HepG2 (cell line): Measurements from ENCODE around the gene COQ9. TPM values are rescaled to one million over a fixed set of nuclear protein-coding genes. Genes with fewer than 3 reads are reported as not detected.

Source experiments
- ATAC-seq: fragments of 200-7000 bp; cut with Tn5 transposase; 3 replicates; pipeline ENCODE4 v1.9.1; 2020; ENCODE audit warnings: mild to moderate bottlenecking, moderate library complexity
- BruUV-seq: library from RNA; stranded (reverse); fragments of 400-500 nt; replicated peaks from 2 replicates; lab custom pipeline; 2021; lab: Mats Ljungman, UMichigan
- CTCF ChIA-PET: fragments of 300-600 bp; formaldehyde crosslinking; extraction: SDS; loops from one replicate; lab custom pipeline; 2021; ENCODE audit warnings: low total read pairs, inconsistent platforms, low intra/inter-chr PET ratio; lab: Yijun Ruan, JAX
- POLR2A ChIA-PET: fragments of 350-600 bp; sonication (Branson Sonifier 250); formaldehyde crosslinking; loops from one replicate; lab custom pipeline; 2020; ENCODE audit warnings: antibody characterized with exemption, inconsistent platforms; lab: Yijun Ruan, JAX
- DNase-seq: peaks from one replicate; pipeline ENCODE4 v3.0.0-alpha.2; 2015; ENCODE audit warnings: low spot score
- FAIRE-seq: peaks from 3 replicates; lab custom pipeline; 2011; peaks lifted over from hg19 to GRCh38; lab: Jason Lieb, UNC
- H2AFZ ChIP-seq: one replicate; pipeline ENCODE4 v1.6.1; 2011; ENCODE audit warnings: low read length, inconsistent platforms
- H3K27ac ChIP-seq: fragments of 300-600 bp; 3 replicates; pipeline ENCODE4 v1.8.0; 2011; ENCODE audit warnings: mixed run types, mild to moderate bottlenecking, mixed read lengths, low read length, inconsistent platforms; ENCODE audit not compliant: insufficient read depth; ENCODE audit errors: extremely low read length
- H3K27me3 ChIP-seq, 2 experiments: fragments of 200-600 bp in 1 of 2; 2 replicates in 1 of 2; 3 replicates in 1 of 2; pipeline versions ENCODE4 v1.6.0 to v1.8.0; 2011; ENCODE audit warnings: low read length in 2 of 2, mild to moderate bottlenecking in 2 of 2, moderate library complexity in 2 of 2, inconsistent platforms in 1 of 2; ENCODE audit not compliant: insufficient read depth in 2 of 2, control insufficient read depth in 1 of 2
- H3K36me3 ChIP-seq, 2 experiments: fragments of 200-600 bp in 1 of 2; replicated peaks in 1 of 2; 2 replicates in 1 of 2; 3 replicates in 1 of 2; pipeline versions ENCODE4 v1.5.1 to v1.8.0; 2011; ENCODE audit warnings: low read length in 2 of 2, inconsistent platforms in 1 of 2; ENCODE audit not compliant: insufficient read depth in 2 of 2, control insufficient read depth in 1 of 2
- H3K4me1 ChIP-seq: 2 replicates; pipeline ENCODE4 v1.5.1; 2012; ENCODE audit warnings: low read length, inconsistent platforms; ENCODE audit not compliant: insufficient read depth
- H3K4me2 ChIP-seq: 2 replicates; pipeline ENCODE4 v1.6.0; 2011; ENCODE audit warnings: low read depth, low read length, inconsistent platforms
- H3K4me3 ChIP-seq, 3 experiments: fragments of 200-600 bp in 1 of 3; sonication (generic), shearing (Covaris generic) in 1 of 3; replicated peaks in 1 of 3; 2 replicates each; pipeline ENCODE4 v1.5.1; 2011 to 2016; ENCODE audit warnings: low read length in 3 of 3, inconsistent platforms in 2 of 3, low read depth in 2 of 3, mild to moderate bottlenecking in 2 of 3, control low read depth in 1 of 3, mixed read lengths in 1 of 3; ENCODE audit not compliant: insufficient read depth in 1 of 3
- H3K79me2 ChIP-seq: one replicate; pipeline ENCODE4 v1.6.1; 2011; ENCODE audit warnings: low read length, inconsistent platforms; ENCODE audit not compliant: insufficient read depth
- H3K9ac ChIP-seq: 2 replicates; pipeline ENCODE4 v1.6.0; 2011; ENCODE audit warnings: mild to moderate bottlenecking, low read depth, low read length, inconsistent platforms; ENCODE audit not compliant: insufficient read depth
- H3K9me3 ChIP-seq: 2 replicates; pipeline ENCODE4 v1.5.1; 2012; ENCODE audit warnings: mild to moderate bottlenecking, low read length
- H4K20me1 ChIP-seq: 2 replicates; pipeline ENCODE4 v1.6.0; 2011; ENCODE audit warnings: inconsistent platforms, mild to moderate bottlenecking, low read length, moderate library complexity; ENCODE audit not compliant: insufficient read depth
- CCDC6 ChIP-seq: sonication (generic); formaldehyde crosslinking; IDR thresholded peaks from 2 replicates; pipeline ENCODE4 v1.8.1; 2022; ENCODE audit warnings: mild to moderate bottlenecking, missing genetic modification reagents, moderate library complexity
- ETS1 ChIP-seq: sonication (generic); formaldehyde crosslinking; IDR thresholded peaks from 2 replicates; pipeline ENCODE4 v1.4.0; 2020; ENCODE audit warnings: missing genetic modification reagents
- IRF1 ChIP-seq: sonication (generic); formaldehyde crosslinking; IDR thresholded peaks from 2 replicates; pipeline ENCODE4 v1.4.0; 2020; ENCODE audit warnings: low read depth, mild to moderate bottlenecking, missing genetic modification reagents
- NAIF1 ChIP-seq: sonication (generic); formaldehyde crosslinking; IDR thresholded peaks from 2 replicates; pipeline ENCODE4 v1.5.0; 2020; ENCODE audit warnings: mild to moderate bottlenecking, missing genetic modification reagents, borderline replicate concordance
- NFE2L1 ChIP-seq: sonication (generic); formaldehyde crosslinking; IDR thresholded peaks from 2 replicates; pipeline ENCODE4 v1.4.0; 2020; ENCODE audit warnings: missing genetic modification reagents, mild to moderate bottlenecking, borderline replicate concordance
- SYNCRIP ChIP-seq: fragments of 200-400 bp; formaldehyde crosslinking; IDR thresholded peaks from 2 replicates; pipeline ENCODE4 v1.6.1; 2018; ENCODE audit warnings: mild to moderate bottlenecking, low read depth, low read length; ENCODE audit not compliant: insufficient read depth
- XBP1 ChIP-seq: sonication (generic); formaldehyde crosslinking; IDR thresholded peaks from 2 replicates; pipeline ENCODE4 v1.5.0; 2020; ENCODE audit warnings: missing genetic modification reagents
- ZNF253 ChIP-seq: sonication (generic); formaldehyde crosslinking; IDR thresholded peaks from 2 replicates; pipeline ENCODE4 v1.8.0; 2022; ENCODE audit warnings: mild to moderate bottlenecking, missing genetic modification reagents, borderline replicate concordance
- ZNF558 ChIP-seq: sonication (generic); formaldehyde crosslinking; IDR thresholded peaks from 2 replicates; pipeline ENCODE4 v1.9.0; 2022; ENCODE audit warnings: mild to moderate bottlenecking, missing genetic modification reagents, borderline replicate concordance
- ZNF646 ChIP-seq: sonication (generic); formaldehyde crosslinking; IDR thresholded peaks from 2 replicates; pipeline ENCODE4 v1.9.0; 2021; ENCODE audit warnings: mild to moderate bottlenecking, missing genetic modification reagents
- ZNF792 ChIP-seq: IDR thresholded peaks from 2 replicates; pipeline ENCODE4 v1.6.1; 2016
- ZSCAN30 ChIP-seq: sonication (generic); formaldehyde crosslinking; IDR thresholded peaks from 2 replicates; pipeline ENCODE4 v1.5.0; 2020; ENCODE audit warnings: mild to moderate bottlenecking, missing genetic modification reagents
- WGBS: methylation state at CpG from one replicate; pipeline ENCODE4 v1.1.6; 2017; ENCODE audit warnings: low lambda C conversion rate; 5-methylcytosine and 5-hydroxymethylcytosine counted together
- in situ Hi-C: cut with HindIII; loops from 2 replicates; pipeline ENCODE4 v1.10.0; 2017; ENCODE audit warnings: low pct_unique_long_range_greater_than_20kb; ENCODE audit not compliant: extremely low pct_ligation_motif_present
- intact Hi-C: fragments of 100-400 bp; cut with micrococcal nuclease; formaldehyde crosslinking; loops from one replicate; pipeline ENCODE4 v1.10.0; 2022; ENCODE audit not compliant: unreplicated experiment
- polyA plus RNA-seq, 8 experiments: library from polyadenylated mRNA; depleted of rRNA in 3 of 8; stranded (reverse) in 7 of 8; unstranded in 1 of 8; fragments of >200 nt; fragmentation: Illumina TruSeq in 4 of 8; extraction: Trizol in 4 of 8; gene quantifications; 2 replicates each; pipeline versions ENCODE4 v1.2.1 to v1.2.3, GENCODE V29; 2011 to 2016; ENCODE audit warnings: low read depth in 4 of 8, missing spikeins in 1 of 8, mixed read lengths in 1 of 8; ENCODE audit not compliant: insufficient read depth in 1 of 8
- total RNA-seq, 5 experiments: library from RNA; depleted of rRNA; stranded (reverse); fragments of >200 nt; fragmentation: Illumina TruSeq; extraction: Trizol; gene quantifications; 2 replicates each; pipeline ENCODE4 v1.2.3, GENCODE V29; 2016; ENCODE audit warnings: low read depth in 1 of 5

COQ9 gene
- total and polyA plus RNA-seq, 2 of the 13 experiments (the other 11 are each of a cell fraction or from before 2014, with no cell fraction given): 57.5 to 108 TPM

- intact Hi-C loops (no loop called here), in situ Hi-C loops (no loop called here)
- H4K20me1 ChIP-seq: no peaks in the 10 kb centered on the region
- no peak overlapping the region for H3K27ac ChIP-seq
- no peak overlapping the region for H3K9ac ChIP-seq
- H3K79me2 ChIP-seq: no peaks in the 10 kb centered on the region
- H3K4me2 ChIP-seq: no peak overlapping the region
- CTCF ChIA-PET: no interaction called here
- ATAC-seq: no peak
- no peak for TF ChIP-seq NAIF1 (CRISPR knock-in tag)
- TF ChIP-seq ZNF558: no peak
- no peak for TF ChIP-seq NFE2L1 (CRISPR knock-in tag)
- no peak for TF ChIP-seq ZNF646 (CRISPR knock-in tag)
- TF ChIP-seq ZNF792 (CRISPR knock-in tag): no peak
- TF ChIP-seq ZNF253 (CRISPR knock-in tag): no peak
- TF ChIP-seq ZSCAN30 (CRISPR knock-in tag): no peak
- TF ChIP-seq XBP1 (CRISPR knock-in tag): no peak
- no peak for TF ChIP-seq IRF1 (CRISPR knock-in tag)
- TF ChIP-seq ETS1 (CRISPR knock-in tag): no peak
- no peak for TF ChIP-seq CCDC6 (CRISPR knock-in tag)
- TF ChIP-seq SYNCRIP: no peak
- no peak for FAIRE-seq
- H3K9me3 ChIP-seq: no peaks in the 10 kb centered on the region
- BruUV-seq: no TSS peak
- peaks cover 8 to 51% of the 10 kb centered on the region in 2 experiments; a peak in 4 of 5 replicates for H3K27me3 ChIP-seq
- POLR2A ChIA-PET: no interaction called here
- peaks cover 48% of the 10 kb centered on the region for H3K4me1 ChIP-seq
- no peak for DNase-seq
- H2AFZ ChIP-seq: no peak overlapping the region
- WGBS: 31% methylated on average over 5 of the region's 6 CpGs
- no peak overlapping the region for H3K4me3 ChIP-seq
- no peaks in the 10 kb centered on the region for H3K36me3 ChIP-seq
Measured at GRCh38 chr16:57505169-57505568, 57.9 kb downstream of the COQ9 start.
